Neutrophil (primary cell): ENCODE data around the gene LFNG.
"Not testable (repeated sequence)": the region's sequence is repeated elsewhere in the genome, so short reads cannot be mapped to it uniquely, and the experiment has no call there.

Experiments
- H3K27ac ChIP-seq: fragments of 200-600 bp; sonication (generic); 2 replicates; pipeline ENCODE4 v1.5.1; 2016; ENCODE audit warnings: mild to moderate bottlenecking, moderate library complexity
- H3K27me3 ChIP-seq: fragments of 200-600 bp; sonication (generic); 2 replicates; pipeline ENCODE4 v1.6.0; 2016; ENCODE audit warnings: mild to moderate bottlenecking
- H3K36me3 ChIP-seq: fragments of 200-600 bp; sonication (generic); 2 replicates; pipeline ENCODE4 v1.5.1; 2017
- H3K4me1 ChIP-seq, 2 experiments: fragments of 200-600 bp in 1 of 2; sonication (generic) in 1 of 2; 1 replicate in 1 of 2; 2 replicates in 1 of 2; pipeline versions ENCODE4 v1.5.1 to v1.6.1; 2013 to 2016; ENCODE audit warnings: low read depth in 1 of 2, low read length in 1 of 2, mild to moderate bottlenecking in 1 of 2, moderate library complexity in 1 of 2; ENCODE audit not compliant: control insufficient read depth in 1 of 2, insufficient read depth in 1 of 2
- H3K4me3 ChIP-seq, 2 experiments: fragments of 200-600 bp in 1 of 2; sonication (generic) in 1 of 2; 1 replicate in 1 of 2; 2 replicates in 1 of 2; pipeline ENCODE4 v1.5.1; 2013 to 2016; ENCODE audit warnings: low read depth in 1 of 2, low read length in 1 of 2, mild to moderate bottlenecking in 1 of 2, moderate library complexity in 1 of 2
- H3K9me3 ChIP-seq: fragments of 200-600 bp; sonication (generic); 2 replicates; pipeline ENCODE4 v1.5.1; 2016
- TF ChIP-seq, protein P1 (sequence below): fragments of 200-600 bp; sonication (generic); IDR thresholded peaks from 2 replicates; pipeline ENCODE4 v1.5.1; 2016; ENCODE audit warnings: antibody characterized with exemption

LFNG gene

DNA sequence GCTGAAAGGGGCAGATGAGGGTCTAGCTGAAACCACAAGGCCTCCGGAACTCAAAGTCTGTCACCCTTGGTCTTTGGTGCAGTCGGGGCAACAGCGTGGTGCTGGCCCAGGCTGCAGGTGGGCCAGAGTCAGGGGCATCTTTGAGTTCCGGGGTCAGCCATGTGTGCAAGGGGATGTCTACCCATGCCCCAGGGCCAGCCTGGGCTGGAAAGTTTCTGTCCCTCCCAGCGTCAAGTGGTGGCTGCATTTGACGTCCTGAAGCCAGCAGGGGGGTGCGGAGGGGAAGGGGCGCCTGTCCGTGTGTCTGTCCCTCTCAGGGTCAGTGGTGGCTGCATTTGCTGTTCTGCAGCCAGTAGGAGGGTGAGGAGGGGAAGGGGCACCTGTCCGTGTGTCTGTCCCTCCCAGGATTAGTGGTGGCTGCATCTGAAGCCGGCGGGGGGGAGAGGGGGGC, 35.1 kb downstream of the LFNG start:
- H3K4me3 ChIP-seq = peak overlapping the region; percentile 80 to 90
- H3K9me3 ChIP-seq = no peaks in the 10 kb centered on the region
- H3K36me3 ChIP-seq = no peaks in the 10 kb centered on the region
- H3K4me1 ChIP-seq = peaks cover 39 to 43% of the 10 kb centered on the region in 2 experiments
- H3K27me3 ChIP-seq = no peaks in the 10 kb centered on the region
- H3K27ac ChIP-seq = peak overlapping the region; percentile 98
- TF ChIP-seq, protein P1, sequence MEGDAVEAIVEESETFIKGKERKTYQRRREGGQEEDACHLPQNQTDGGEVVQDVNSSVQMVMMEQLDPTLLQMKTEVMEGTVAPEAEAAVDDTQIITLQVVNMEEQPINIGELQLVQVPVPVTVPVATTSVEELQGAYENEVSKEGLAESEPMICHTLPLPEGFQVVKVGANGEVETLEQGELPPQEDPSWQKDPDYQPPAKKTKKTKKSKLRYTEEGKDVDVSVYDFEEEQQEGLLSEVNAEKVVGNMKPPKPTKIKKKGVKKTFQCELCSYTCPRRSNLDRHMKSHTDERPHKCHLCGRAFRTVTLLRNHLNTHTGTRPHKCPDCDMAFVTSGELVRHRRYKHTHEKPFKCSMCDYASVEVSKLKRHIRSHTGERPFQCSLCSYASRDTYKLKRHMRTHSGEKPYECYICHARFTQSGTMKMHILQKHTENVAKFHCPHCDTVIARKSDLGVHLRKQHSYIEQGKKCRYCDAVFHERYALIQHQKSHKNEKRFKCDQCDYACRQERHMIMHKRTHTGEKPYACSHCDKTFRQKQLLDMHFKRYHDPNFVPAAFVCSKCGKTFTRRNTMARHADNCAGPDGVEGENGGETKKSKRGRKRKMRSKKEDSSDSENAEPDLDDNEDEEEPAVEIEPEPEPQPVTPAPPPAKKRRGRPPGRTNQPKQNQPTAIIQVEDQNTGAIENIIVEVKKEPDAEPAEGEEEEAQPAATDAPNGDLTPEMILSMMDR = no peak

DNA sequence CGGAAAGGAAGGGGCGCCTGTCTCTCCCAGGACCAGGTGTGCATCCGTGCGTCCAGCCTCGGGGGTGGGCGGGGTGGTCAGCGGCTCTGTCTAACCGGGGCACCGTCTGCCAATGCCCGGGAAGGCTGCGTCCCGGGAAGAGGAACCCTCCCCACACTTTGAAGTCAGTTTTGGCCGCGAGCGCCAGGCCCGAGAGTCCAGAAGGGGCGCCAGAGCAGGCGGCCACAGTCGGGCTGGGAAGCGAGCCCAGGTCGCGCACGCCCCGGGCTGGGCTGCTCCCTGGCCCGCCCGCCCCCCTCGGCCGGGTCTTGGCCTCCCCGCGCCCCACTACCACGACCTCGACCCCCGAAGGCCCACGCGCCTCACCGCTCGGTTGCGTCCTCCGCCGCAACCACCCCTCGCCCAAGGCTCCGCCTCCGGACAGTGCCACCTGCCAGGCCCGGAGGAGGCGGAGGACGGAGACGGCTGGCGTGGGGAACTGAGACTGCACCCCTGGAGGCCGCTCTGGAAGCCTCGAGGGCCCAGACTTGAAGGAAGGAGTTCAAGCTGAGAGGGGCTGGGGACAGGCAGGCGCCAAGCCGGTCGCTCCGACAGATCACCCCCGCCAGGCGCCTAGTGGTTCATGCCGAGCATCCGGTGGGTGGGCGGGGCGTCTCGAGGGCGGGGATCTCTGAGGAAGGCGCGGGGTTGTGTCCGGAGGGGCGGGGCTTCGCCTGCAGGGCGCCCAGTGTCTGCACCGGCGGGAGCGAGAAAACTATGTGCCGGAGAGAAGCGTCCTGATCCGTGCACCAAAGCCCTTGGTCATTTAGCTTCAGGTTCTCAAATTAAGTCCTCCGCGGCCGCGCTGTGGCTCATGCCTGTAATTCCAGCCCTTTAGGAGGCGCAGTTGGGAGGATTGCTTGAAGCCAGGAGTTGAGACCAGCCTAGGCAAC, 35.8 kb downstream of the LFNG start, which contains the start of gene BRAT1:
Gene BRAT1, minus strand, starts transcription at position 404 of the 932 bp plus-strand sequence. CDS start 1,093 bp downstream, outside the sequence.
- Histone ChIP-seq H3K27ac (peak within 1 kb of the TSS; percentile 98), H3K4me1 (peaks cover 43 to 50% of the 10 kb centered on the region in 2 experiments), H3K9me3 (no peaks in the 10 kb centered on the region), H3K4me3 (peak within 1 kb of the TSS; percentile 80 to 90), H3K27me3 (no peaks in the 10 kb centered on the region), H3K36me3 (no peaks in the 10 kb centered on the region)
- TF ChIP-seq, protein P1 = peak; percentile 71

DNA sequence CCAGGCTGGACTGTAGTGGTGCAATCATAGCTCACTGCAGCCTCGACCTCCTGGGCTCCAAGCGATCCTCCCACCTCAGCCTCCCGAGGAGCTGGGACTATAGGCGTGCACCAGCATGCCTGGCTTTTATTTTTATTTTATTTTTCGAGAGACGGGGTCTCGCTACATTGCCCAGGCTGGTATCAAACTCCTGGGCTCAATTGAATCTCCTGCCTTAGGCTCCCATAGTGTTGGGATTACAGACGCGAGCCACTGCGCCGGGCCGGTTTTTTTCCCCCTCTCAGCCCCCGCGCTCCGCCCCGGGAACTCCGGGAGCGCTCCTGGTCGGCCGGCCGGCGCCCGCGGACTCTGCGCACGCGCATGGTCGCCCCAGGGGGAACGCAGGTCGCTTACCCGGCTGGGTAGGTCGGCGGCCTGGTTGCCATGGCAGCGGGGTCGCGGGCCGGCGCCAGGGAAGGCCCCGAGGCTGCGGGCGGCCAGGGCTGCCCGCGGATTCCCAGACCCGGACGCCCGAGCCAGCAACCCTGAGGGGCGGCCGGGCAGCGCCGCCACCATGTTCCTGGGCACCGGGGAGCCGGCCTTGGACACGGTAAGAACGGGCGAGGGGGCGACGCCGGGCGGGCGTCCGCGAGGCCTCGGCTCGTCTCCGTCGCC, 39.2 kb downstream of the LFNG start, which contains the start of gene IQCE:
Gene IQCE, plus strand, starts transcription at position 351 of the 654 bp plus-strand sequence. Its CDS starts 203 bp downstream, at position 554.
- H3K9me3 ChIP-seq = no peaks in the 10 kb centered on the region
- no peaks in the 10 kb centered on the region for H3K27me3 ChIP-seq
- no peaks in the 10 kb centered on the region for H3K36me3 ChIP-seq
- H3K4me3 ChIP-seq = peak within 1 kb of the TSS; percentile 81 to 83
- peak within 1 kb of the TSS; percentile 75 for H3K27ac ChIP-seq
- TF ChIP-seq, protein P1 = no peak
- H3K4me1 ChIP-seq = peaks cover 43 to 50% of the 10 kb centered on the region in 2 experiments

DNA sequence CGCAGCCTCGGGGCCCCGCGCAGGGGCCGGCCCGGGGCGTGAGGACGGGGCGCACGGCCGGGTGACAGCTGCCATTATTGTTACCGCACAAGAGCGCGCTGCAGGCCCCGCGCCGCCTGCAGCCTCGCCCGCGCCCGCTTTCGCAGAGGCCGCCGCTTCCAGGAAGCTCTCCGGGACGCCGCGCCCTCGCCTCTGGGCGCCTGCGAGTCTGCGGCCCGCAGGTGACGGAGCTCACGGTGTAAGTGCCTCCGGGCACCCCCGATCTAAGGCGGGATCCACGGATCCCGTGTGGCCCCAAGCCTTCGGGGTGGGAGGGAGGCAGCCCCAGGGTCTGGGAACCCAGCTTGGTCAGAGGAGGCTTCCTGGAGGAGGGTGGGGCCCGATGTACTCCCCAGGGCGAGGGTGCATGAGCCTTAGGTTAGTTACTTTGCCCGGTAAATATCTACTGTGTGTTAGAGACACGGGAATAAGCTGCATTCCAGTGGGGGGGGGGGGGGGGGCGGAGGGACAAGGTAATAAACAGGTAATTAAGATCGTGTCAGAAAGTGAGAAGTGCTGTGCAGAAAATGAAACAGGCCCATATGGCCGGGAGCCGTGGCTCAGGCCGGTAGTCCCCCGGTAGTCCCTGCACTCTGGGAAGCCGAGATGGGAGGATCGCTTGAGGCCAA, 39.8 kb downstream of the LFNG start:
- peak overlapping the region; percentile 75 for H3K27ac ChIP-seq
- H3K4me3 ChIP-seq = peak overlapping the region; percentile 81 to 83

DNA sequence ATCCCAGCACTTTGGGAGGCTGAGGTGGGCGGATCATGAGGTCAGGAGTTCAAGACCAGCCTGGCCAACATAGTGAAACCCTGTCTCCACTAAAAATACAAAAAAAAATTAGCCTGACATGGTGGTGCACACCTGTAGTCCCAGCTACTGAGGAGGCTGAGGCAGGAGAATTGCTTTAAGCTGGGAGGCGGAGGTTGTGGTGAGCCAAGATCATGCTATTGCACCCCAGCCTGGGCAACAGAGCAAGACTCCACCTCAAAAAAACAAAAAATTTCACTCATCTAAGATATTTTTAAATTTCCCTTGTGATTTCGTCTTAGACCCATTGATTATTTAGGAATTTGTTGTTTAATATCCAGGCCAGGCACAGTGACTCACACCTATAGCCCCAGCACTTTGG, 44.4 kb downstream of the LFNG start:
- H3K36me3 ChIP-seq, H3K9me3 ChIP-seq, H3K27me3 ChIP-seq, H3K27ac ChIP-seq, H3K4me3 ChIP-seq: not testable (repeated sequence)
- H3K4me1 ChIP-seq = peaks cover 20 to 26% of the 10 kb centered on the region in 2 experiments

More for the DNA sequence above, 39.8 kb downstream of the LFNG start:
- Histone ChIP-seq H3K9me3 (no peaks in the 10 kb centered on the region), H3K27me3 (no peaks in the 10 kb centered on the region), H3K4me1 (peaks cover 36 to 45% of the 10 kb centered on the region in 2 experiments), H3K36me3 (no peaks in the 10 kb centered on the region)
- TF ChIP-seq, protein P1 = no peak
